ENCODE measurements around the gene POC1B. TPM values are rescaled to one million over a fixed set of nuclear protein-coding genes. Genes with fewer than 3 reads are reported as not detected.

Gene POC1B
- polyA plus RNA-seq, 1 donor, result 20.8 TPM

GRCh38 chr12:89389755-89390661 lies 135.8 kb downstream of the POC1B start:
- H3K4me1 ChIP-seq (ENCODE audit: control insufficient read depth, insufficient read depth, low read length), result peaks cover 49% of the 10 kb centered on the region
- 30% methylated on average over 2 of the region's 6 CpGs for whole genome bisulfite sequencing (ENCODE audit: insufficient coverage, low lambda C conversion rate)
- H3K27me3 ChIP-seq (ENCODE audit: control insufficient read depth, insufficient read depth, low read length), result no peaks in the 10 kb centered on the region
- no peak overlapping the region for H3K4me3 ChIP-seq (ENCODE audit: low read length)
- peak; percentile 70 to 87 for DNase-seq
- peak overlapping the region; percentile 77 for H3K27ac ChIP-seq (ENCODE audit: low read length)
- H3K9me3 ChIP-seq (ENCODE audit: control insufficient read depth, low read depth, low read length), result no peaks in the 10 kb centered on the region
- no peaks in the 10 kb centered on the region for H3K36me3 ChIP-seq (ENCODE audit: control insufficient read depth, insufficient read depth, low read length)

DNA sequence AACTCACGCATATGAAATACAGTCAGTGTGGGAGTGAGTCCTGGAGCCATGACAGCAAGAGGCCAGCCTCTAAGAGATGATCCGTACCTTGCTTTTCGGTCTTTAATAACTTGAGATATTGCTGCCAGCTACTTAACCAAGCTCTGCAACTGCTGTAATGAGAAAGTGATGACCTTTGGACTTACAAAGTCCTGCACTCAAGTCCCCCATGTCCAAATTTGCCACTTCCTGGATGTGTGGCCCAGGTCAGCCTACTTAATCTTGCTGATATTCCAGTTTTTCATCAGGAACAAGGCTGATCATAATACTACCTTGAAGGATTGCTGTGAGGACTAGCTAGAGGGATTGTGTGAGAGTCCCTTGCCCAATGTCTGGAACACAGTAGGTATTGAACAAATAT lies 139.7 kb downstream of the POC1B start:
- WGBS (ENCODE audit: insufficient coverage, low lambda C conversion rate), result no CpG with 5 or more reads among the region's 3 CpGs
- peak; percentile 88 to 94 for DNase-seq
- H3K4me1 ChIP-seq (ENCODE audit: control insufficient read depth, insufficient read depth, low read length), result peaks cover 75% of the 10 kb centered on the region

DNA sequence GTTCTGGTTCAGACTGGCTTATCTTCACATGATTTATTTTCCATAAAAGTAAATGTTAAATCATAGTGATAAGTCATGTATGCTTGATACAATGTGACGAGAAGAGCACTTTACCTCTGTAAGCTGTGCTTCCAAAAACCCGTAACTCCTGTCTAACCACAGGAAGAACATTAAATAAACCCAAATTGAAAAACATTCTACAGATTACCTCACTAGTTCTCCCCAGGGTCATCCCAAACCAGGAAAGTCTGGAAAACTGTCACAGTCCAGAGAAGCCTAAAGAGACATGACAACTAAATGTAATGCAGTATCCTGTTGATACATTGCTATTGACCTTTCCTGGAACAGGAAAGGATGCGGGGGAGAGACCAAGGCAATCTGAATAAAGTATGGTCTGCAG lies 141.0 kb downstream of the POC1B start:
- Histone ChIP-seq H3K27me3 (ENCODE audit: control insufficient read depth, insufficient read depth, low read length) (no peaks in the 10 kb centered on the region), H3K4me3 (ENCODE audit: low read length) (no peak overlapping the region), H3K4me1 (ENCODE audit: control insufficient read depth, insufficient read depth, low read length) (peaks cover 77% of the 10 kb centered on the region), H3K27ac (ENCODE audit: low read length) (peak overlapping the region; percentile 62), H3K9me3 (ENCODE audit: control insufficient read depth, low read depth, low read length) (no peaks in the 10 kb centered on the region), H3K36me3 (ENCODE audit: control insufficient read depth, insufficient read depth, low read length) (no peaks in the 10 kb centered on the region)
- no peak for DNase-seq
- 60% methylated on average over 2 of the region's 3 CpGs for whole genome bisulfite sequencing (ENCODE audit: insufficient coverage, low lambda C conversion rate)

More for the DNA sequence above, 139.7 kb downstream of the POC1B start:
- Histone ChIP-seq H3K4me3 (ENCODE audit: low read length) (no peak overlapping the region), H3K27me3 (ENCODE audit: control insufficient read depth, insufficient read depth, low read length) (no peaks in the 10 kb centered on the region), H3K27ac (ENCODE audit: low read length) (peak overlapping the region; percentile 76), H3K36me3 (ENCODE audit: control insufficient read depth, insufficient read depth, low read length) (no peaks in the 10 kb centered on the region), H3K9me3 (ENCODE audit: control insufficient read depth, low read depth, low read length) (no peaks in the 10 kb centered on the region)

GRCh38 chr12:89384050-89384758 lies 141.6 kb downstream of the POC1B start:
- WGBS (ENCODE audit: insufficient coverage, low lambda C conversion rate), result no CpG with 5 or more reads among the region's 8 CpGs

DNA sequence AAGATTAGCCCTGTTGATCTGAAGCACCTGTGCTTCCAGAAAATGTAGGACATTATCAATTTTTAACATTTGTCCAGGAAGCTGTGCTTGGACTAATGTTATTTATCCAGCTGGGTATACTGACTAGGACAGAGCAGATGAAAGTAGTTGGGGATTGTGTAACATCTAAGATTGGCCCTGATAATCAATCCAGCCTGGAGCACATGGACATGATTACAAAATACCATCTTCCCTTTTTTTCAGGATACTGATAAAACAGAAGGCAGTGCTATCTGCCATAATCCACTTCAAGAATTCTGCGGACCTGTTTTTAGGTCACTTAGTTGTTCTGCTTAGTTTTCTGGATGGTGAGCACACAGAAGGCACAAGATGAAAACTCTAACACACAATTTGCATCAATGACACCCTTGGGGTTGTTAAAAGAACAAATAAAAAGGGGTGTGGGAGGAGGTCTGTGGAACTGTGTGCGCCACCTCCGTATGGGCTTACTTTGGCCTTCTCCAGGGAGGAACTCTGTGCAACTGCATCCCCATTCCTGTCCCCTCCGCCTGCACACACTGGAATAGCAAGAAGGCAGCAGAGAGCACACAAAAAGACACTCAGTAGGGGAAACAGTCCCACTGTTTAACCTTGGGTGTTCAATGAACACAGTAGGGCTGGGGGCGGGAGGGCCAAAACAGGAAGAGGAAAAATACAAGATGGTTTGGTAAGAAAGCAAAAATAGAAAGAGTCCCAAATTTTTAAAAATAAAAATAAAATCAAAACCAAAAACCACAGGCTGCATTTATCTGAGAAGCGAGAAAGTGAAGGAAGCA lies 142.4 kb downstream of the POC1B start:
- H3K4me1 ChIP-seq (ENCODE audit: control insufficient read depth, insufficient read depth, low read length), result peaks cover 75% of the 10 kb centered on the region
- H3K27me3 ChIP-seq (ENCODE audit: control insufficient read depth, insufficient read depth, low read length), result no peaks in the 10 kb centered on the region
- peak overlapping the region; percentile 62 for H3K27ac ChIP-seq (ENCODE audit: low read length)
- no peak overlapping the region for H3K4me3 ChIP-seq (ENCODE audit: low read length)
- WGBS (ENCODE audit: insufficient coverage, low lambda C conversion rate), result 80% methylated on average over 1 of the region's 6 CpGs
- DNase-seq, result no peak
- no peaks in the 10 kb centered on the region for H3K36me3 ChIP-seq (ENCODE audit: control insufficient read depth, insufficient read depth, low read length)
- H3K9me3 ChIP-seq (ENCODE audit: control insufficient read depth, low read depth, low read length), result no peaks in the 10 kb centered on the region

More at GRCh38 chr12:89384050-89384758, 141.6 kb downstream of the POC1B start:
- Histone ChIP-seq H3K36me3 (ENCODE audit: control insufficient read depth, insufficient read depth, low read length) (no peaks in the 10 kb centered on the region), H3K27me3 (ENCODE audit: control insufficient read depth, insufficient read depth, low read length) (no peaks in the 10 kb centered on the region), H3K4me3 (ENCODE audit: low read length) (no peak overlapping the region), H3K27ac (ENCODE audit: low read length) (peak overlapping the region; percentile 62), H3K9me3 (ENCODE audit: control insufficient read depth, low read depth, low read length) (no peaks in the 10 kb centered on the region), H3K4me1 (ENCODE audit: control insufficient read depth, insufficient read depth, low read length) (peaks cover 74% of the 10 kb centered on the region)
- DNase-seq, result peak in 1 of 2 donors; percentile 77

DNA sequence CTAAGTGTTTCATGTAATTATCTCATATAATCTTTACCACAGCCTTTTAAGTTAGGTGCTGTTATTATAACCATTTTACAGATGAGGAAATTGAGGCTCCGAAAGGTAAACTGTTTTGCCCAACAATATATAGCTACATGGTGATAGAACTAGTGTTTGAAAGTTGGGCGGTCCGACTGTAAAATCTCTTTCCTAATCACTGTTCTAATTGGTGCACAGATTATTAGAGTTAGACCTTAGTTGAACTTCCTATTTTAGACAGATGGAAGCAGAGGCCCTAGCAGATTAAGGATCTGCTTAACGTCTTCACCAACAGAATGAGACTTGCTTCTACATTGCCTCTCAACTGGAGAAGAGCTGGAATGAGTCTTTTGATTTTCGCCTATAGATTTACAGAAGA lies 143.5 kb downstream of the POC1B start:
- Histone ChIP-seq H3K27ac (ENCODE audit: low read length) (peak overlapping the region; percentile 62), H3K27me3 (ENCODE audit: control insufficient read depth, insufficient read depth, low read length) (no peaks in the 10 kb centered on the region), H3K36me3 (ENCODE audit: control insufficient read depth, insufficient read depth, low read length) (no peaks in the 10 kb centered on the region), H3K4me1 (ENCODE audit: control insufficient read depth, insufficient read depth, low read length) (peaks cover 85% of the 10 kb centered on the region), H3K9me3 (ENCODE audit: control insufficient read depth, low read depth, low read length) (no peaks in the 10 kb centered on the region), H3K4me3 (ENCODE audit: low read length) (no peak overlapping the region)
- DNase-seq, result no peak
- WGBS (ENCODE audit: insufficient coverage, low lambda C conversion rate), result 60% methylated on average over 1 of the region's 5 CpGs

- Histone ChIP-seq H3K27me3 (ENCODE audit: control insufficient read depth, insufficient read depth, low read length) (no peaks in the 10 kb centered on the region), H3K36me3 (ENCODE audit: control insufficient read depth, insufficient read depth, low read length) (no peaks in the 10 kb centered on the region), H3K9me3 (ENCODE audit: control insufficient read depth, low read depth, low read length) (no peaks in the 10 kb centered on the region), H3K4me1 (ENCODE audit: control insufficient read depth, insufficient read depth, low read length) (peaks cover 84% of the 10 kb centered on the region), H3K4me3 (ENCODE audit: low read length) (no peak overlapping the region), H3K27ac (ENCODE audit: low read length) (peak overlapping the region; percentile 92)
- WGBS (ENCODE audit: insufficient coverage, low lambda C conversion rate), result 40% methylated on average over 2 of the region's 5 CpGs
- no peak for DNase-seq
Measured at GRCh38 chr12:89379839-89380467, 145.9 kb downstream of the POC1B start.

DNA sequence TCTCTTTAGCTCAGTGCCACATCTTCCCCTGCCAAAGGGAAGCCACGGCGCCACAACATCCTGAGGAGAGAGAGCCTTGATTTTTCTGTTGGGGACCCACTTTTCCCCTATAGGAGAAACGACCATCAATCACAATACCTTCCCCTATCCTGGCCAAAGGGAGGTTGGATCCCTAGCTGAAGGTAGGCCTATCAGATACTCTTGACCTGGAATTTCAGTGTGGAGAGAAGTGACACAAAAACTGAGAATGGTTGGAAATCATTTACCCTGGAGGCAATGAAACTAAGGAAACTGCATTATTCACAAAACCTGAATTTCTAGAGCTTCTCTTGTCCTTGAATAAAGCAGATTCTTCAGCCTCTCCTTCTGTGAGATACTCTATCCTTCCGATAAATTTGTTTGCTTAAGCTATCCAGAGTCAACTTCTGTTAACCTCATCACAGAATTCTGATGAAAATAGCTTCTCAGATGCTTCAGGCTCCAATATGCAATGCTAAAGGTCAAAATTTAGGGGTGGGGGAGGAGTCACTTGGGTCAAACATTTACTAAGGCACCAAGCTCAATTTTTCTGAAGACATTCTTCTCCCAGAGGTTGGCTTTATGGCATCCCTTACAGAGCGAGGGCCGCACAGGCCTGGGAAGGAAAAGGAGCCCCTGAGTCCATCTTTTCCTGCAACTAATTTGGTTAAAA lies 146.6 kb downstream of the POC1B start:
- H3K27me3 ChIP-seq (ENCODE audit: control insufficient read depth, insufficient read depth, low read length), result no peaks in the 10 kb centered on the region
- peak; percentile 61 to 88 for DNase-seq
- 33% methylated on average over 1 of the region's 6 CpGs for WGBS (ENCODE audit: insufficient coverage, low lambda C conversion rate)
- H3K9me3 ChIP-seq (ENCODE audit: control insufficient read depth, low read depth, low read length), result no peaks in the 10 kb centered on the region
- H3K27ac ChIP-seq (ENCODE audit: low read length), result peak overlapping the region; percentile 92
- H3K4me3 ChIP-seq (ENCODE audit: low read length), result no peak overlapping the region
- peaks cover 84% of the 10 kb centered on the region for H3K4me1 ChIP-seq (ENCODE audit: control insufficient read depth, insufficient read depth, low read length)
- no peaks in the 10 kb centered on the region for H3K36me3 ChIP-seq (ENCODE audit: control insufficient read depth, insufficient read depth, low read length)

DNA sequence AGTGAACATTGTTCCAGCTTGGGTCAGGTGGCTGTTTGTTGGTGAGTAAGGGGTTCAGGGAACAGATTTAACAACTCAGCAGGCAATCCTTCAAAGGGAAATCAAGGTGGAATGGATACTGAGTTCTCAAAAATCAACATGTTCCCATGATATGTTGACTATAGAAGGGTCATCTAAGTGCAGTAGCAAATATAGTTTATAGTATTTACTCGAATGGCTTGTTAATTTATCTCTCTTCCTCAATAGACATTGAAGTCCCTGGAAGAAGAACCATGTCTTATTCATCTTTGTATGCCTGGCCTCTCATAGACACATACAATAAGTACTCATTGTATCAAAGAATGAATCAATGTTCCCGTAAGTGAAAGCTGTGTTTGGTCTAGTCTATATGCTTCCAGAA lies 149.0 kb downstream of the POC1B start:
- H3K36me3 ChIP-seq (ENCODE audit: control insufficient read depth, insufficient read depth, low read length), result no peaks in the 10 kb centered on the region
- 100% methylated on average over 1 of the region's 2 CpGs for WGBS (ENCODE audit: insufficient coverage, low lambda C conversion rate)
- H3K4me1 ChIP-seq (ENCODE audit: control insufficient read depth, insufficient read depth, low read length), result peaks cover 86% of the 10 kb centered on the region
- no peaks in the 10 kb centered on the region for H3K9me3 ChIP-seq (ENCODE audit: control insufficient read depth, low read depth, low read length)
- peak overlapping the region; percentile 94 for H3K27ac ChIP-seq (ENCODE audit: low read length)
- H3K4me3 ChIP-seq (ENCODE audit: low read length), result no peak overlapping the region
- H3K27me3 ChIP-seq (ENCODE audit: control insufficient read depth, insufficient read depth, low read length), result no peaks in the 10 kb centered on the region
- DNase-seq, result no peak
